Ovary (tissue), 3 donors: ENCODE measurements around the gene IGFL4.

ENCODE experiments used
- CTCF ChIP-seq, 3 donors: fragments of 450-650 bp in 2 of 3; fragments of 200-600 bp in 1 of 3; IDR thresholded peaks; one replicate each; pipeline versions ENCODE4 v1.5.1 to v1.8.0; 2016 to 2022; ENCODE audit warnings: antibody characterized with exemption in 3 of 3, mild to moderate bottlenecking in 1 of 3
- POLR2A ChIP-seq: fragments of 450-650 bp; IDR thresholded peaks from one replicate; pipeline ENCODE4 v1.6.1; 2017; ENCODE audit warnings: antibody characterized with exemption, mild to moderate bottlenecking, moderate library complexity
- donor health status: DM: no; HTN: no; CAD: no.

GRCh38 chr19:46031781-46032596, 8.8 kb downstream of the IGFL4 start:
- TF ChIP-seq POLR2A (no peak), CTCF (IDR thresholded peaks at IDR 0.05) (no peak)
